NB4 (cell line): ENCODE data around the gene KRT36.

Experiments
- MAX ChIP-seq: IDR thresholded peaks from 2 replicates; pipeline ENCODE4 v1.6.1; 2011; ENCODE audit warnings: low read depth, low read length
- MYC ChIP-seq: IDR thresholded peaks from 2 replicates; pipeline ENCODE4 v1.6.1; 2011; ENCODE audit warnings: low read depth, low read length
- TF ChIP-seq, protein P1 (sequence below): IDR thresholded peaks from one replicate; pipeline ENCODE4 v1.5.1; 2012; ENCODE audit warnings: low read depth, low read length

DNA sequence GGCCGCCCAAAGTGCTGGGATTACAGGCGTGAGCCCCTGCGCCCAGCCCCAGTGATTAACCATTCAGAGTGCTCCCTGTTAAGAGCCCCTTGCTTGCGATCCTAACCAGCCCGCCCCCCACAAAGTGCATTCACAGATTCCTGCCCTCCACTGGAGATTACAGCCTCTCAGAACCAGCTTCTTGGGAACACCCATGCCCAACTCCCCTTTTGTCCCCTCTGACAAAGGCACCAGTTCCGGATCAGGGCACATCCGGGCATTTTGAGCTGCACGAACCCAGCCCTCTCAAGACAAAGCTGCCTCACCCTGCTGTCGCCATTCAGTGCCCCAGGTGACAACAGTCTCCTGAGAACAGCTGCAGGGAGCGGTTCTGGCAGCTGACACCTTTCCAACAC lies 39.2 kb upstream of the KRT36 start:
- TF ChIP-seq, protein P1, sequence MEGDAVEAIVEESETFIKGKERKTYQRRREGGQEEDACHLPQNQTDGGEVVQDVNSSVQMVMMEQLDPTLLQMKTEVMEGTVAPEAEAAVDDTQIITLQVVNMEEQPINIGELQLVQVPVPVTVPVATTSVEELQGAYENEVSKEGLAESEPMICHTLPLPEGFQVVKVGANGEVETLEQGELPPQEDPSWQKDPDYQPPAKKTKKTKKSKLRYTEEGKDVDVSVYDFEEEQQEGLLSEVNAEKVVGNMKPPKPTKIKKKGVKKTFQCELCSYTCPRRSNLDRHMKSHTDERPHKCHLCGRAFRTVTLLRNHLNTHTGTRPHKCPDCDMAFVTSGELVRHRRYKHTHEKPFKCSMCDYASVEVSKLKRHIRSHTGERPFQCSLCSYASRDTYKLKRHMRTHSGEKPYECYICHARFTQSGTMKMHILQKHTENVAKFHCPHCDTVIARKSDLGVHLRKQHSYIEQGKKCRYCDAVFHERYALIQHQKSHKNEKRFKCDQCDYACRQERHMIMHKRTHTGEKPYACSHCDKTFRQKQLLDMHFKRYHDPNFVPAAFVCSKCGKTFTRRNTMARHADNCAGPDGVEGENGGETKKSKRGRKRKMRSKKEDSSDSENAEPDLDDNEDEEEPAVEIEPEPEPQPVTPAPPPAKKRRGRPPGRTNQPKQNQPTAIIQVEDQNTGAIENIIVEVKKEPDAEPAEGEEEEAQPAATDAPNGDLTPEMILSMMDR, result no peak
- TF ChIP-seq MYC, result no peak
- no peak for TF ChIP-seq MAX
